OCI-LY7 (cell line): ENCODE data around the gene CAMSAP2. TPM values are rescaled to one million over a fixed set of nuclear protein-coding genes. Genes with fewer than 3 reads are reported as not detected.

Experiments used
- BruUV-seq: library from RNA; stranded (reverse); fragments of 400-500 nt; replicated peaks from 2 replicates; lab custom pipeline; 2021; lab: Mats Ljungman, UMichigan
- CTCF ChIA-PET: fragments of 300-600 bp; sonication (Branson Sonifier 250); formaldehyde crosslinking; loops from one replicate; lab custom pipeline; 2022; ENCODE audit warnings: antibody characterized with exemption; ENCODE audit not compliant: unreplicated experiment; lab: Charles Lee
- POLR2A ChIA-PET: fragments of 300-600 bp; sonication (Branson Sonifier 250); formaldehyde crosslinking; loops from one replicate; lab custom pipeline; 2022; ENCODE audit warnings: antibody characterized with exemption; lab: Charles Lee
- DNase-seq: peaks from one replicate; pipeline ENCODE4 v3.0.0-alpha.2; 2015; ENCODE audit warnings: low spot score
- H2AFZ ChIP-seq: fragments of 200-600 bp; sonication (generic), shearing (Covaris generic); 2 replicates; pipeline ENCODE4 v1.6.1; 2014; ENCODE audit warnings: mild to moderate bottlenecking, antibody characterized with exemption, low read length, moderate library complexity
- H3K27ac ChIP-seq: fragments of 200-600 bp; sonication (generic); 2 replicates; pipeline ENCODE4 v1.5.1; 2014; ENCODE audit warnings: mixed run types, low read depth, mild to moderate bottlenecking, moderate library complexity, low read length, inconsistent platforms; ENCODE audit not compliant: poor library complexity, severe bottlenecking
- H3K36me3 ChIP-seq: fragments of 200-600 bp; sonication (generic); 2 replicates; pipeline ENCODE4 v1.6.1; 2014; ENCODE audit warnings: mild to moderate bottlenecking, antibody characterized with exemption, low read length, moderate library complexity, mixed read lengths; ENCODE audit not compliant: insufficient read depth
- H3K4me1 ChIP-seq: fragments of 200-600 bp; sonication (generic); 2 replicates; pipeline ENCODE4 v1.5.1; 2014; ENCODE audit warnings: mild to moderate bottlenecking, low read length; ENCODE audit not compliant: insufficient read depth, poor library complexity, severe bottlenecking
- H3K4me2 ChIP-seq: fragments of 200-600 bp; sonication (generic); 2 replicates; pipeline ENCODE4 v1.6.1; 2014; ENCODE audit warnings: mild to moderate bottlenecking, low read length
- H3K4me3 ChIP-seq: fragments of 200-600 bp; sonication (generic); 2 replicates; pipeline ENCODE4 v1.5.1; 2014; ENCODE audit warnings: mild to moderate bottlenecking, low read depth, low read length; ENCODE audit not compliant: poor library complexity, severe bottlenecking
- H3K79me2 ChIP-seq: fragments of 200-600 bp; sonication (generic); 2 replicates; pipeline ENCODE4 v1.6.1; 2016; ENCODE audit warnings: low read depth, mild to moderate bottlenecking, low read length, moderate library complexity, mixed read lengths; ENCODE audit not compliant: insufficient read depth
- H3K9me2 ChIP-seq: fragments of 200-600 bp; sonication (generic); 2 replicates; pipeline ENCODE4 v1.6.1; 2016; ENCODE audit warnings: mild to moderate bottlenecking, low read length, mixed read lengths; ENCODE audit not compliant: insufficient read depth
- H3K9me3 ChIP-seq: fragments of 200-600 bp; sonication (generic); 2 replicates; pipeline ENCODE4 v1.6.1; 2014; ENCODE audit warnings: mild to moderate bottlenecking, mixed run types, low read length, mixed read lengths
- H4K20me1 ChIP-seq: fragments of 200-600 bp; sonication (generic); 2 replicates; pipeline ENCODE4 v1.6.1; 2014; ENCODE audit warnings: mild to moderate bottlenecking, antibody characterized with exemption, low read length, moderate library complexity, mixed read lengths; ENCODE audit not compliant: insufficient read depth
- EZH2phosphoT487 ChIP-seq: fragments of 200-600 bp; sonication (generic); IDR thresholded peaks from 2 replicates; pipeline ENCODE4 v1.6.1; 2018; ENCODE audit warnings: low read depth, borderline replicate concordance, mild to moderate bottlenecking, mixed run types, antibody characterized with exemption, low read length, moderate library complexity, mixed read lengths
- intact Hi-C: fragments of 100-400 bp; cut with micrococcal nuclease; formaldehyde crosslinking; loops from one replicate; pipeline ENCODE4 v1.10.0; 2022; ENCODE audit not compliant: unreplicated experiment
- total RNA-seq, 2 experiments: library from RNA; depleted of rRNA in 1 of 2; stranded (reverse); fragments of >200 nt in 1 of 2; shearing (Covaris generic) in 1 of 2; gene quantifications; 2 replicates each; pipeline ENCODE4 v1.2.3, GENCODE V29; 2014 to 2022
- TF ChIP-seq, protein P1 (sequence below): fragments of 200-600 bp; sonication (generic); conservative IDR thresholded peaks from 2 replicates; pipeline ENCODE4 v1.5.1; 2014; ENCODE audit warnings: mild to moderate bottlenecking, antibody characterized with exemption, low read length, moderate library complexity, mixed read lengths

CAMSAP2 gene
- total RNA-seq, 2 experiments from 2014 or later, result 9.2 to 14.9 TPM

DNA sequence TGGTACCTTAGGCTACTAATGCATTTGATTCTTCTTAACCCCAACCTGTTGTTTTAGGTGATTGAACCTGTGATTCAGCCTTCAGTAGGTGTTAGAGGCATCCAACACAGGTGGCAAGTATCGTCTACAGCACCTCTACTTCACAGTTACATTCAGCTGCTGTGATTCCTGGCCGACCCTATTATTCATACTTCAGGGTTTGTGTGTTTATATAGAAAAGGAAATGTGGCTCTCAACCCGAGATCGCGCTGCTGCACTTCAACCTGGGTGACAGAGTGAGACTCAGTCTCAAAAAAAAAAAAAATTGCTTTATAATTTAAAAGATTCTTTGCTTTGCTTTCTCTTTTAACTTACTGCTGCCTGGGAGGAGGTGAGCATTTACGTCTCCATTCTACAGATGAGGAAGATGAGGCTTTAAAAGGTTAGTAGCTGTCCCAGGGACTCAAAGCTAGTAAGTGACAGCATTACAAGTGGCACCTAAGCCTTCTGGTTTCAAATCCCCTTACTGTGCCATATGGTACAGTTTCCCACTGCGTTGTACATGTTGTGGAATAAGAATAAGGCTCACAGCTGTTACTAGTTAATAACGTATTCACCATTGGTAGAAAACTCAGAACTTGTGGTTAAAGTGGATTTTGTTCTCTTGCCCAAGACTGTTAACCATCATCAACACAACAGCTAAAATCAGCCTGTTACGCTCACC lies 124.2 kb downstream of the CAMSAP2 start:
- Histone ChIP-seq H3K4me1 (no peaks in the 10 kb centered on the region), H3K36me3 (peaks cover 8% of the 10 kb centered on the region), H4K20me1 (no peaks in the 10 kb centered on the region), H3K4me3 (no peak overlapping the region), H3K79me2 (no peaks in the 10 kb centered on the region), H3K9me3 (no peaks in the 10 kb centered on the region), H3K4me2 (no peak overlapping the region), H3K27ac (no peak overlapping the region), H2AFZ (no peak overlapping the region), H3K9me2 (no peaks in the 10 kb centered on the region)
- no peak for DNase-seq
- BruUV-seq, result no TSS peak
- no peak for TF ChIP-seq EZH2phosphoT487
- TF ChIP-seq, protein P1, sequence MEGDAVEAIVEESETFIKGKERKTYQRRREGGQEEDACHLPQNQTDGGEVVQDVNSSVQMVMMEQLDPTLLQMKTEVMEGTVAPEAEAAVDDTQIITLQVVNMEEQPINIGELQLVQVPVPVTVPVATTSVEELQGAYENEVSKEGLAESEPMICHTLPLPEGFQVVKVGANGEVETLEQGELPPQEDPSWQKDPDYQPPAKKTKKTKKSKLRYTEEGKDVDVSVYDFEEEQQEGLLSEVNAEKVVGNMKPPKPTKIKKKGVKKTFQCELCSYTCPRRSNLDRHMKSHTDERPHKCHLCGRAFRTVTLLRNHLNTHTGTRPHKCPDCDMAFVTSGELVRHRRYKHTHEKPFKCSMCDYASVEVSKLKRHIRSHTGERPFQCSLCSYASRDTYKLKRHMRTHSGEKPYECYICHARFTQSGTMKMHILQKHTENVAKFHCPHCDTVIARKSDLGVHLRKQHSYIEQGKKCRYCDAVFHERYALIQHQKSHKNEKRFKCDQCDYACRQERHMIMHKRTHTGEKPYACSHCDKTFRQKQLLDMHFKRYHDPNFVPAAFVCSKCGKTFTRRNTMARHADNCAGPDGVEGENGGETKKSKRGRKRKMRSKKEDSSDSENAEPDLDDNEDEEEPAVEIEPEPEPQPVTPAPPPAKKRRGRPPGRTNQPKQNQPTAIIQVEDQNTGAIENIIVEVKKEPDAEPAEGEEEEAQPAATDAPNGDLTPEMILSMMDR, result no peak
- POLR2A ChIA-PET, result interaction anchor here (0.6 to 1.2 kb wide), 4 partner anchors 12 to 490 kb away, joined by 3 to 5 read pairs (median 3); no protein-coding TSS in a partner anchor
- CTCF ChIA-PET, result no interaction called here
- intact Hi-C loops, result no loop called here

DNA sequence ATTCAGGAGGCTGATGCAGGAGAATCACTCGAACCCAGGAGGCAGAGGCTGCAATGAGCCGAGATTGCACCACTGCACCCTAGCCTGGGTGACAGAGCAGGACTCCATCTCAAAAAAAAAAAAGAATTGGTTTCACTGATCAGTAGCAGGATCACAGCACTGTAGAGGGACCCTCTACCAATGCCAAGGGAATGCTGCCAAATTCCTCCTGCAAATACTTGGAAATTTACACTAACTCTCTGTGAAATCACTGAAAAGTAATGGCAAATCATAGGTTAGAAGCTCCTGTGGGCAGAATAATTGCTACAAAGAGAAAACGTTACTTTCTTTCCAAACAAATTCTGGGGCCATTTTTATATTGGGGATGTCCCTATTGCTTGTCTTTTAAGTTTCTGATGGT lies 127.4 kb downstream of the CAMSAP2 start:
- Histone ChIP-seq H3K27ac (no peak overlapping the region), H4K20me1 (no peaks in the 10 kb centered on the region), H3K9me3 (no peaks in the 10 kb centered on the region), H3K79me2 (no peaks in the 10 kb centered on the region), H3K4me2 (no peak overlapping the region), H2AFZ (no peak overlapping the region), H3K4me1 (peaks cover 13% of the 10 kb centered on the region), H3K9me2 (no peaks in the 10 kb centered on the region), H3K4me3 (no peak overlapping the region), H3K36me3 (no peaks in the 10 kb centered on the region)
- POLR2A ChIA-PET, result interaction anchor here (0.7 to 1.7 kb wide), 3 partner anchors 12 to 72 kb away, joined by 3 to 8 read pairs (median 4); no protein-coding TSS in a partner anchor
- TF ChIP-seq, protein P1, result no peak
- no peak for TF ChIP-seq EZH2phosphoT487
- no TSS peak for BruUV-seq
- no peak for DNase-seq
- intact Hi-C loops, result no loop called here
- CTCF ChIA-PET, result interaction anchor here (1.4 kb wide), 1 partner anchor 304 kb away, joined by 3 read pairs; no protein-coding TSS in a partner anchor

DNA sequence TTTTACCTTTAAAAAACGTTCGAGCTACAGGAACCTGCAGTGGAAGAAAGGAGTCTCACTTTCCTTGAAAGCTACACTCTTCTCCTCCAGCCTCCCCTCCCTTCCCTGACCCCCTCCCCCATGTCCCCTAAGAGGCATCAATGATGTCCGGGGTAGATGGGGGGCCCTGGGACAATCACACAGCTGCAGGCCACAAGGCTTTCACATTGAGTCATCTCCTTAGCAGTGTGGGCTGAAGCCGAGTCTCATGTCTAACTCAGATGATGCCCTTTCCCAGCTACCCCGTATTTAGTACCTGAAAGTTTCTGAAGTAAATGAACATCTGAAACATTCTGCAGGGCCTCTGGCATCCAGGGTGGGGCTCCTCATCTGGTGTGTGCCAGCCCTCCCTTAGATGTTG lies 127.8 kb downstream of the CAMSAP2 start:
- Histone ChIP-seq H4K20me1 (no peaks in the 10 kb centered on the region), H3K4me2 (no peak overlapping the region), H3K79me2 (no peaks in the 10 kb centered on the region), H2AFZ (no peak overlapping the region), H3K9me3 (no peaks in the 10 kb centered on the region), H3K4me1 (peaks cover 13% of the 10 kb centered on the region), H3K4me3 (no peak overlapping the region), H3K9me2 (no peaks in the 10 kb centered on the region), H3K27ac (no peak overlapping the region), H3K36me3 (no peaks in the 10 kb centered on the region)
- intact Hi-C loops, result no loop called here
- no peak for DNase-seq
- POLR2A ChIA-PET, result interaction anchor here (0.7 to 1.7 kb wide), 4 partner anchors 11 to 173 kb away, joined by 3 to 8 read pairs (median 4); no protein-coding TSS in a partner anchor
- BruUV-seq, result no TSS peak
- TF ChIP-seq, protein P1, result no peak
- TF ChIP-seq EZH2phosphoT487, result no peak
- CTCF ChIA-PET, result interaction anchor here (1.4 kb wide), 1 partner anchor 304 kb away, joined by 3 read pairs; no protein-coding TSS in a partner anchor
